ENCODE results near the gene FAM234A.

The FAM234A gene

GRCh38 chr16:305916-306626 is 71.5 kb downstream of the FAM234A start:
- CTCF ChIA-PET, result no interaction called here
- POLR2A ChIA-PET, result no interaction called here
- no peak for TF ChIP-seq FOXM1 (IDR thresholded peaks at IDR 0.05; ENCODE audit: borderline replicate concordance)
- TF ChIP-seq TARDBP (IDR thresholded peaks at IDR 0.05), result no peak
- no peak for TF ChIP-seq FOXA1 (IDR thresholded peaks at IDR 0.05)
- DNase-seq (ENCODE audit: extremely low spot score), result no peak

GRCh38 chr16:306911-307370 is 72.3 kb downstream of the FAM234A start:
- ChIA-PET POLR2A (no interaction called here), CTCF (interaction anchor here (1.0 kb wide), 1 partner anchor 16 kb away, joined by 3 read pairs; no protein-coding TSS in a partner anchor)
- peak; percentile 45 for DNase-seq (ENCODE audit: extremely low spot score)
- TF ChIP-seq TARDBP (IDR thresholded peaks at IDR 0.05) (no peak), SP1 (IDR thresholded peaks at IDR 0.05) (no peak), ELF4 (IDR thresholded peaks at IDR 0.05) (no peak), FOXM1 (IDR thresholded peaks at IDR 0.05; ENCODE audit: borderline replicate concordance) (no peak), L3MBTL2 (conservative IDR thresholded peaks at IDR 0.05) (no peak), LEF1 (IDR thresholded peaks at IDR 0.05; ENCODE audit: borderline replicate concordance) (no peak), FOXK2 (IDR thresholded peaks at IDR 0.05) (no peak), BHLHE40 (IDR thresholded peaks at IDR 0.05; ENCODE audit: borderline replicate concordance) (no peak), PKNOX1 (IDR thresholded peaks at IDR 0.05) (no peak; the same call in none of the 2 replicates), CTBP1 (IDR thresholded peaks at IDR 0.05; ENCODE audit: borderline replicate concordance) (no peak)

GRCh38 chr16:307691-308312 is 73.2 kb downstream of the FAM234A start:
- CTCF ChIA-PET, result interaction anchor here (1.0 kb wide), 1 partner anchor 16 kb away, joined by 3 read pairs; no protein-coding TSS in a partner anchor
- TF ChIP-seq FOXM1 (IDR thresholded peaks at IDR 0.05; ENCODE audit: borderline replicate concordance) (no peak), BHLHE40 (IDR thresholded peaks at IDR 0.05; ENCODE audit: borderline replicate concordance) (no peak), SUZ12 (IDR thresholded peaks at IDR 0.05) (no peak), L3MBTL2 (conservative IDR thresholded peaks at IDR 0.05) (no peak), FOXA1 (IDR thresholded peaks at IDR 0.05) (no peak), LEF1 (IDR thresholded peaks at IDR 0.05; ENCODE audit: borderline replicate concordance) (no peak), ARNT (IDR thresholded peaks at IDR 0.05) (no peak), ZNF384 (IDR thresholded peaks at IDR 0.05) (no peak), SP1 (IDR thresholded peaks at IDR 0.05) (no peak), PKNOX1 (IDR thresholded peaks at IDR 0.05) (no peak)
- DNase-seq (ENCODE audit: extremely low spot score), result no peak
- POLR2A ChIA-PET, result no interaction called here

GRCh38 chr16:309476-309875 is 74.9 kb downstream of the FAM234A start:
- TF ChIP-seq ZNF384 (IDR thresholded peaks at IDR 0.05) (no peak), FOXM1 (IDR thresholded peaks at IDR 0.05; ENCODE audit: borderline replicate concordance) (no peak), SP1 (IDR thresholded peaks at IDR 0.05) (no peak), PKNOX1 (IDR thresholded peaks at IDR 0.05) (no peak), LEF1 (IDR thresholded peaks at IDR 0.05; ENCODE audit: borderline replicate concordance) (no peak), L3MBTL2 (conservative IDR thresholded peaks at IDR 0.05) (no peak), NFRKB (IDR thresholded peaks at IDR 0.05) (no peak), FOXA1 (IDR thresholded peaks at IDR 0.05) (no peak), CTBP1 (IDR thresholded peaks at IDR 0.05; ENCODE audit: borderline replicate concordance) (no peak), ELF4 (IDR thresholded peaks at IDR 0.05) (no peak), SUZ12 (IDR thresholded peaks at IDR 0.05) (no peak), ARNT (IDR thresholded peaks at IDR 0.05) (no peak), BHLHE40 (IDR thresholded peaks at IDR 0.05; ENCODE audit: borderline replicate concordance) (no peak), FOXK2 (IDR thresholded peaks at IDR 0.05) (no peak), TARDBP (IDR thresholded peaks at IDR 0.05) (no peak), HDGF (IDR thresholded peaks at IDR 0.05; ENCODE audit: borderline replicate concordance) (no peak)
- no peak for DNase-seq (ENCODE audit: extremely low spot score)
- ChIA-PET POLR2A (no interaction called here), CTCF (no interaction called here)

GRCh38 chr16:311725-312124 is 77.1 kb downstream of the FAM234A start:
- TF ChIP-seq FOXK2 (IDR thresholded peaks at IDR 0.05) (no peak), ELF4 (IDR thresholded peaks at IDR 0.05) (no peak), TARDBP (IDR thresholded peaks at IDR 0.05) (no peak), LEF1 (IDR thresholded peaks at IDR 0.05; ENCODE audit: borderline replicate concordance) (no peak), FOXM1 (IDR thresholded peaks at IDR 0.05; ENCODE audit: borderline replicate concordance) (no peak), L3MBTL2 (conservative IDR thresholded peaks at IDR 0.05) (no peak), SUZ12 (IDR thresholded peaks at IDR 0.05) (no peak), PKNOX1 (IDR thresholded peaks at IDR 0.05) (no peak), ZNF384 (IDR thresholded peaks at IDR 0.05) (no peak)
- POLR2A ChIA-PET, result no interaction called here
- DNase-seq (ENCODE audit: extremely low spot score), result no peak
- CTCF ChIA-PET, result no interaction called here
